ENCODE data around the gene PGS1. TPM values are rescaled to one million over a fixed set of nuclear protein-coding genes. Genes with fewer than 3 reads are reported as not detected.

Gene PGS1
- total RNA-seq, 2 donors from 2014 or later, result 33.3 to 40.2 TPM

DNA sequence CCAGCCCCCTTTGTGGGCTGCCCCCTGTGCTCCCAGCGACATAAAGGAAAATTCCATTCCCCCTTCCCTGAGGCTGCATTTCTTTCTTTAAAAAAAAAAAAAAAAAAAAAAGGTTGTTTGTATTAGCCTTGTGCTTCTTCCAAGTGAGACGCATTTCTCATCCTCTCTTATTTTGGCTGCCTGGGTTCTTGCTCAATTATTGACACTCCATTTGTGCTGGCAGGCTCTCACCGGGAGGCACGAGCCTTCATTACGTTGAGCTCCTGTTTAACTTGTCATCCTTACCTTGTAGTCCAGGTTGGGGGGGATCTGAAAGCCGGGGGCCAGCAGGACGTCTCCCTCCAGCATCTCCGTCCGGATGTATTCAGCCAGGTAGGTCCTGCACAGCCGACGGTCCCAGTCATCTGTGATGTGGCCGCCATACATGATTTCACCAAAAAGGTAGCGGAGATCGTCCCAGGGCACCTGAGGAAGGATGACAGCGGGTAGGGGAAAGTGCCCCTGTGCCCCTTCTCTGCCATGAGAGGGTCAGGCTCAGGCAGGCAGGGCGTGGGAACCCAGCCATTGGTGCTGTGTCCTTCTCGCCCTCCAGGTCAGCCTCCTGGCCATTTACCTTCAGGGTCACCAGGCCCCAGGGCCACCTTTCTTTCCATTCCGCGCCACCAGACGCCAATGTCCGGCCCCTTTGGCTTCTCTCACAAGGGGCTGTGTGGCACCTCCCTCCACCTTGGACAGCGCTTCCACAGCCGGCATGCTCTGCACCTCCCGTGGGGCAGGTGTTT lies 50.6 kb downstream of the PGS1 start:
- Histone ChIP-seq H3K4me3 (no peak overlapping the region), H3K4me1 (no peaks in the 10 kb centered on the region), H3K9ac (ENCODE audit: low read depth in 2 of 2, low read length in 2 of 2) (no peak overlapping the region), H3K27me3 (no peaks in the 10 kb centered on the region), H3K36me3 (peaks cover 9% of the 10 kb centered on the region), H3K9me3 (no peaks in the 10 kb centered on the region), H3K27ac (no peak overlapping the region)
- DNase-seq, result no peak
- intact Hi-C loops (cut with DNase I), result no loop called here
- TF ChIP-seq, protein P1, sequence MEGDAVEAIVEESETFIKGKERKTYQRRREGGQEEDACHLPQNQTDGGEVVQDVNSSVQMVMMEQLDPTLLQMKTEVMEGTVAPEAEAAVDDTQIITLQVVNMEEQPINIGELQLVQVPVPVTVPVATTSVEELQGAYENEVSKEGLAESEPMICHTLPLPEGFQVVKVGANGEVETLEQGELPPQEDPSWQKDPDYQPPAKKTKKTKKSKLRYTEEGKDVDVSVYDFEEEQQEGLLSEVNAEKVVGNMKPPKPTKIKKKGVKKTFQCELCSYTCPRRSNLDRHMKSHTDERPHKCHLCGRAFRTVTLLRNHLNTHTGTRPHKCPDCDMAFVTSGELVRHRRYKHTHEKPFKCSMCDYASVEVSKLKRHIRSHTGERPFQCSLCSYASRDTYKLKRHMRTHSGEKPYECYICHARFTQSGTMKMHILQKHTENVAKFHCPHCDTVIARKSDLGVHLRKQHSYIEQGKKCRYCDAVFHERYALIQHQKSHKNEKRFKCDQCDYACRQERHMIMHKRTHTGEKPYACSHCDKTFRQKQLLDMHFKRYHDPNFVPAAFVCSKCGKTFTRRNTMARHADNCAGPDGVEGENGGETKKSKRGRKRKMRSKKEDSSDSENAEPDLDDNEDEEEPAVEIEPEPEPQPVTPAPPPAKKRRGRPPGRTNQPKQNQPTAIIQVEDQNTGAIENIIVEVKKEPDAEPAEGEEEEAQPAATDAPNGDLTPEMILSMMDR (IDR thresholded peaks at IDR 0.05), result no peak

DNA sequence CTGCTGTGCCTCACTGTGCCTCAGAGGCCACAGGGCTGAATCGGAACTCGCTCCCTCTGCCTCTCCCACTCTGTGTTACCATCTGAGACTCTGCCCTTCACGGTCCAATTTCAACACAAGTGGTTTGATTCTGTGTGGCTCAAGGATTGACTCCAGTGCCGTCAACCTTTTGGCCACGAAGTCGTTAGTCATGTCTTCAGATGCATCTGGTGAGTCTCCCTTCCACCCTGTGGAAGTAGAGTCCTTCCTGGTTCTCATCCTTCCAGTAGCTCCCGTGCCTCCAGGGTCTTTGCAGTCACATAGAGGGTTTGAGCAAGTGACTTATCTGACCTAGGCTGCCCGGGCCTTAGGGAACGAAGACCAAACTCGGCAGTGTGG lies 51.2 kb downstream of the PGS1 start:
- no peak overlapping the region for H3K27ac ChIP-seq
- no peaks in the 10 kb centered on the region for H3K9me3 ChIP-seq
- H3K4me1 ChIP-seq, result no peaks in the 10 kb centered on the region
- no peak overlapping the region for H3K4me3 ChIP-seq
- DNase-seq, result no peak
- H3K9ac ChIP-seq (ENCODE audit: low read depth in 2 of 2, low read length in 2 of 2), result no peak overlapping the region
- H3K27me3 ChIP-seq, result no peaks in the 10 kb centered on the region
- peaks cover 9% of the 10 kb centered on the region for H3K36me3 ChIP-seq
- intact Hi-C loops (cut with DNase I), result no loop called here
- TF ChIP-seq, protein P1 (IDR thresholded peaks at IDR 0.05), result no peak

DNA sequence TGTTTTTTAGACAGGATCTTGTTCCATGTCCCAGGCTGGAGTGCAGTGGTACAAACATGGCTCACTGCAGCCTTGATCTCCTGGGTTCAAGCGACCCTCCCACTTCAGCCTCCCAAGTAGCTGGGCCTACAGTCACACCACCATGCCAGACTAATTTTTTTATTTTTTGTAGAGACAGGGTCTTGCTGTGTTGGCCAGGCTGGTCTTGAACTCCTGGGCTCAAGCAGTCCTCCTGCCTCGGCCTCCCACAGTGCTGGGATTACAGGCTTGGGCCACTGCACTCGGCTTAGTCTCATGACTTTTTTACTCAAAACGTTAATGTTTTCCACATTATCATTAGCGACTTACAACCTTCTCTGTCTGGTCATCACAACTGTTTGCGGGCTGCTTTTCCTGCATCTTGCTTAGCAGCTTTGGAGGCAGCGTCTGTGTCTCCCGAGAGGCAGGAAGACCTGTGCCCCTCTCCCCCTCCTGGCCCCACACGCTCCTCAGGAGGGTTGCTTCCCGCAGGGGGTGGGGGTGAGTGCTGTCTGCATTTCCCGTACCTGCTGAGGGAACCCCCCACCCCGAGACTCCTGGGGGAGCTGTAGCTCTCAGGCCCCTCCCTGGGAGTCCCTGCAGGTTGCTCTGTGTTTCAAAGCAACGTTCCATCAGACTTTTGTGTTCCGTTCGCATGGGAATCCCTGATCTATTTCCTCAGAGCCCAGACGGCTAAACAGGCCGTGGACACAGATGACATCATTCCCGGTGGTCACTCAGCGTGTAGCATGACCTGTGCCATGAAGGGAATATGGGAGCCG lies 52.6 kb downstream of the PGS1 start:
- H3K4me1 ChIP-seq, result no peaks in the 10 kb centered on the region
- DNase-seq, result no peak
- H3K9me3 ChIP-seq, result no peaks in the 10 kb centered on the region
- TF ChIP-seq, protein P1 (IDR thresholded peaks at IDR 0.05), result no peak
- peaks cover 9% of the 10 kb centered on the region for H3K36me3 ChIP-seq
- H3K4me3 ChIP-seq, result no peak overlapping the region
- no peak overlapping the region for H3K9ac ChIP-seq (ENCODE audit: low read depth in 2 of 2, low read length in 2 of 2)
- H3K27me3 ChIP-seq, result no peaks in the 10 kb centered on the region
- intact Hi-C loops (cut with DNase I), result no loop called here
- no peak overlapping the region for H3K27ac ChIP-seq

DNA sequence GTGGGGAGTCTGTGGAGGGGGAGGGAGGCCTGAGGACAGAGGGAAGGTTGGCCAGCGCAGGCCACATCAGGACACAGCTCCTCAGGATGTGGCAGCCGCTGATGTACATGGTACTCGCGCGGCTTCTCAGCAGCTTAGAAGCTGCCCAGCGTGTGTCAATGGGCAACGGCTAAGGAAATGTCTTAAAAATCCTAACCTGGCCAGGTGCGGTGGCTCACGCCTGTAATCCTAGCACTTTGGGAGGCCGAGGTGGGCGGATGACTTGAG lies 53.2 kb downstream of the PGS1 start:
- Histone ChIP-seq H3K9ac (ENCODE audit: low read depth in 2 of 2, low read length in 2 of 2) (no peak overlapping the region), H3K4me1 (no peaks in the 10 kb centered on the region), H3K36me3 (peaks cover 6% of the 10 kb centered on the region), H3K27me3 (no peaks in the 10 kb centered on the region), H3K27ac (no peak overlapping the region), H3K4me3 (no peak overlapping the region), H3K9me3 (no peaks in the 10 kb centered on the region)
- no peak for DNase-seq
- intact Hi-C loops (cut with DNase I), result no loop called here
- TF ChIP-seq, protein P1 (IDR thresholded peaks at IDR 0.05), result no peak

DNA sequence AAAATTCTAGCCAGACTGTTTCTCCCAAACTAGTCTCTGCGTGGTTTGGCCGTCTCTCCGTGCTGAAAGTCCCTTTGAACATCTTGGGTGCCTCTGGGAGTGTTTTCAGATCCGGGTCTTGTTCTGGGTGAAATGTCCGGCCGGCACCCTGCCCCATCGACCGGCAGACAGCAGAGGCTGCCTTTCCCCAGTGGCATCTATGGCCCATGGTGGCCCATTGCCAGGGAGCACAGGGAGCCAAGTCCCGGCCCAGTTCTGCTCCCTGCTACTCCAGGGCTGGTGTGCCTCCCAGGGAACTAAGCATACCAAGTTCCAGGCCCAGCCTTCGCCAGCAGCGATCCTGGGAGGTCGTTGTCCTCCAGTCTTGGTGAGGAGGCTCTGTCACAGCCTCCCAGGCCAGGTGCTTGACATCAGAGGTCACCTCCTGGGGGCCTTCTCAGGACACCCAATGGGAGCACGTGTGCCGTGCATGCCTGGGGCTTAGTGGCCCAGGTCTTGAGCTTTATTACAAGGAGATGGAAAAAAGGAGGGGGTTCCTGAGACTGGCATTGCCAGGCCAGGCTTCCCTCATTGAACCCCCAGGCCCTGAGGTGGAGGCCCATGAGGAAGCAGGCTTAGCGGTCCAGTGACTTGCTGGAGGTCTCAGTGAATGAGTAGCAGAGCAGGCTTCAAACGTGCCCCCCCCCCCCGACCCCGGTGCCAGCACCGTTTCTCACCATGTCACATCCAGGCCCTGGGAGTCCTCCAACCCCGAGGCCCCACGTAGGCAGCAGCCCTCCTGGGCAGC lies 54.0 kb downstream of the PGS1 start:
- no peak for DNase-seq
- Histone ChIP-seq H3K27me3 (no peaks in the 10 kb centered on the region), H3K9me3 (no peaks in the 10 kb centered on the region), H3K9ac (ENCODE audit: low read depth in 2 of 2, low read length in 2 of 2) (no peak overlapping the region), H3K4me3 (no peak overlapping the region), H3K4me1 (no peaks in the 10 kb centered on the region), H3K36me3 (no peaks in the 10 kb centered on the region), H3K27ac (no peak overlapping the region)
- TF ChIP-seq, protein P1 (IDR thresholded peaks at IDR 0.05), result no peak
- intact Hi-C loops (cut with DNase I), result no loop called here

All from colonic mucosa (tissue), 4 donors.